HG03469 (cell line): ENCODE measurements around the gene SUPT4H1.
"Not testable (repeated sequence)": the region's sequence is repeated elsewhere in the genome, so short reads cannot be mapped to it uniquely, and the experiment has no call there.

Source experiments
- ATAC-seq: cut with Tn5 transposase; IDR thresholded peaks from one replicate; pipeline ENCODE4 v1.9.1; 2021; ENCODE audit warnings: mild to moderate bottlenecking, moderate library complexity, moderate number of reproducible peaks; ENCODE audit not compliant: unreplicated experiment

Gene SUPT4H1

GRCh38 chr17:58343131-58343530, 8.9 kb downstream of the SUPT4H1 start:
- no peak for ATAC-seq

- ATAC-seq: no peak
These were observed 10.0 kb downstream of the SUPT4H1 start for GRCh38 chr17:58341861-58342475.

- not testable (repeated sequence) for ATAC-seq
These were observed 10.7 kb downstream of the SUPT4H1 start for GRCh38 chr17:58341136-58341860.

- ATAC-seq: no peak
These were observed 11.6 kb downstream of the SUPT4H1 start for GRCh38 chr17:58340405-58340876.

GRCh38 chr17:58339755-58340404, 12.1 kb downstream of the SUPT4H1 start:
- no peak for ATAC-seq

GRCh38 chr17:58338841-58339754, 12.9 kb downstream of the SUPT4H1 start:
- no peak for ATAC-seq

- ATAC-seq: no peak
These were observed 13.6 kb downstream of the SUPT4H1 start for GRCh38 chr17:58338454-58338840.

GRCh38 chr17:58337600-58338453, 14.2 kb downstream of the SUPT4H1 start:
- peak; percentile 29 for ATAC-seq

GRCh38 chr17:58337210-58337599, 14.8 kb downstream of the SUPT4H1 start:
- ATAC-seq: no peak

GRCh38 chr17:58336456-58337209, 15.4 kb downstream of the SUPT4H1 start:
- ATAC-seq: no peak

GRCh38 chr17:58335779-58336455, 16.1 kb downstream of the SUPT4H1 start:
- no peak for ATAC-seq

GRCh38 chr17:58335061-58335731, 16.8 kb downstream of the SUPT4H1 start:
- ATAC-seq: no peak

GRCh38 chr17:58334661-58335060, 17.3 kb downstream of the SUPT4H1 start:
- no peak for ATAC-seq

- no peak for ATAC-seq
These were observed 17.7 kb downstream of the SUPT4H1 start for GRCh38 chr17:58334256-58334655.

GRCh38 chr17:58333736-58334207, 18.2 kb downstream of the SUPT4H1 start:
- ATAC-seq: no peak

- no peak for ATAC-seq
These were observed 18.9 kb downstream of the SUPT4H1 start for GRCh38 chr17:58332778-58333735.
